ENCODE data around the gene BCAR3. TPM values are rescaled to one million over a fixed set of nuclear protein-coding genes. Genes with fewer than 3 reads are reported as not detected.

BCAR3 gene
- total and polyA plus RNA-seq, 2 experiments from 2014 or later, result 22.6 to 23.7 TPM

DNA sequence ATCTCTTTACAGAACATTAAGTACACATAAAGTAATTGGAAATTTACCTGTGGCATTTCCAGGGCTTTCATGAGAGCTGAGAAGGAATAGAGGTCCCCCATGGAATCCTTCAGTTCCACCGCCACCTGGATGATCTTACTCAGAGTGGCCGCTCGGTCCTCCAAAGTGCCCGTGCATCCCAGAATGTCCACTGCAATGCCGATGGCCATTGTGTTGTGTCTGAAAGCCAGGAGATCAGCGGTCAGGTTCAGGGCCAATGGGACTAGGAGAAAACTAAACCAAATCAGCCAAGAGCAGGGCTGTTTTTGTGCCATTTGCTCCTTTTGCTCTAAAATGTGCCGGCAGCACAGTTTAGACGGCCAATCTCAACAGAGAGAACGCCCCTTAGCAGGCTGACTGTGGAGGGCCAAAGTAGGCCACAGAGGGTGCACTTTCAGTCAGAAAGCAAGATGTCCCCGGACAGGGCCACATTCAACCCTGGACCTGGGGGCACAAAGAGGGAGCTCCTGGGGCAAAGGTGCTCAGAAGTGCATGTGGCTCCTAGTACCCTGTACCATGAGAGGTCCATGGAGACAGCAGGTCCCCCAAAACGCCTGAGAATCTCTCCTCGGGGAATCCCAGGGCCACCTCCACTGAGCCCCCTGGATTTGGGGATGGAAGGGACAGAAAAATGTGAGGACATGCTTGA, 109.9 kb downstream of the BCAR3 start:
- TF ChIP-seq EZH2phosphoT487 (IDR thresholded peaks at IDR 0.05; ENCODE audit: low read depth, severe bottlenecking, unreplicated experiment) (no peak), EZH2 (IDR thresholded peaks at IDR 0.05; ENCODE audit: borderline replicate concordance) (no peak)
- TF ChIP-seq, protein P1, sequence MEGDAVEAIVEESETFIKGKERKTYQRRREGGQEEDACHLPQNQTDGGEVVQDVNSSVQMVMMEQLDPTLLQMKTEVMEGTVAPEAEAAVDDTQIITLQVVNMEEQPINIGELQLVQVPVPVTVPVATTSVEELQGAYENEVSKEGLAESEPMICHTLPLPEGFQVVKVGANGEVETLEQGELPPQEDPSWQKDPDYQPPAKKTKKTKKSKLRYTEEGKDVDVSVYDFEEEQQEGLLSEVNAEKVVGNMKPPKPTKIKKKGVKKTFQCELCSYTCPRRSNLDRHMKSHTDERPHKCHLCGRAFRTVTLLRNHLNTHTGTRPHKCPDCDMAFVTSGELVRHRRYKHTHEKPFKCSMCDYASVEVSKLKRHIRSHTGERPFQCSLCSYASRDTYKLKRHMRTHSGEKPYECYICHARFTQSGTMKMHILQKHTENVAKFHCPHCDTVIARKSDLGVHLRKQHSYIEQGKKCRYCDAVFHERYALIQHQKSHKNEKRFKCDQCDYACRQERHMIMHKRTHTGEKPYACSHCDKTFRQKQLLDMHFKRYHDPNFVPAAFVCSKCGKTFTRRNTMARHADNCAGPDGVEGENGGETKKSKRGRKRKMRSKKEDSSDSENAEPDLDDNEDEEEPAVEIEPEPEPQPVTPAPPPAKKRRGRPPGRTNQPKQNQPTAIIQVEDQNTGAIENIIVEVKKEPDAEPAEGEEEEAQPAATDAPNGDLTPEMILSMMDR (IDR thresholded peaks at IDR 0.05; ENCODE audit: poor library complexity), result no peak
- no peak for DNase-seq (ENCODE audit: low spot score)
- Histone ChIP-seq H3K9me2 (replicated peaks; ENCODE audit: insufficient read depth) (no peaks in the 10 kb centered on the region), H3K27me3 (no peaks in the 10 kb centered on the region), H3K4me3 (no peak overlapping the region), H3K9me3 (ENCODE audit: low read depth) (no peaks in the 10 kb centered on the region), H4K20me1 (ENCODE audit: insufficient read depth, poor library complexity, severe bottlenecking) (no peaks in the 10 kb centered on the region), H3K4me1 (ENCODE audit: insufficient read depth) (peaks cover 23% of the 10 kb centered on the region), H2AFZ (no peak overlapping the region), H3K4me2 (no peak overlapping the region), H3K27ac (no peak overlapping the region), H3K36me3 (replicated peaks; ENCODE audit: insufficient read depth, low read depth) (no peaks in the 10 kb centered on the region), H3K79me2 (no peaks in the 10 kb centered on the region)
- WGBS (ENCODE audit: low lambda C conversion rate, missing lambda C conversion rate), result 97% methylated on average over 12 of the region's 12 CpGs

DNA sequence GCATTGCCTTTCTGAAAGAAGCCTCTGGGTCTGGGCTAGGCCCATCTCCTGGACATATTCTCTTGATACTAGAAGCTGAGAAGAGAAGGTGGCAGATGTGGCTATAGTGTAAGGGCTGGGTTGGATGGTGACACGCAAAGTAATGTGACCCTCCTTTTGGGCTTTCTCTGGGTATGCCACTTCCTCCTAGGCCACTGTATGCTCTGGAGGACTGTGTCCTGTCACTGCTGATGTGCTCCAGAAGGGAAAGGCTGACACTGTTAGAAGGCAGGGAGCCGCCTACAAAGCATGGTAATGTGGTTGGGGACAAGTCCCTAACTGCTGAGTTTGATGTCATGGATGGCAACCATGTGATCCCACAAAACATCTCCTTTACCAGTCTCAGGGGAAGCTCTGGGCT, 112.1 kb downstream of the BCAR3 start:
- WGBS (ENCODE audit: low lambda C conversion rate, missing lambda C conversion rate), result 97% methylated on average over 2 of the region's 2 CpGs
- Histone ChIP-seq H3K36me3 (replicated peaks; ENCODE audit: insufficient read depth, low read depth) (no peaks in the 10 kb centered on the region), H3K79me2 (no peaks in the 10 kb centered on the region)

DNA sequence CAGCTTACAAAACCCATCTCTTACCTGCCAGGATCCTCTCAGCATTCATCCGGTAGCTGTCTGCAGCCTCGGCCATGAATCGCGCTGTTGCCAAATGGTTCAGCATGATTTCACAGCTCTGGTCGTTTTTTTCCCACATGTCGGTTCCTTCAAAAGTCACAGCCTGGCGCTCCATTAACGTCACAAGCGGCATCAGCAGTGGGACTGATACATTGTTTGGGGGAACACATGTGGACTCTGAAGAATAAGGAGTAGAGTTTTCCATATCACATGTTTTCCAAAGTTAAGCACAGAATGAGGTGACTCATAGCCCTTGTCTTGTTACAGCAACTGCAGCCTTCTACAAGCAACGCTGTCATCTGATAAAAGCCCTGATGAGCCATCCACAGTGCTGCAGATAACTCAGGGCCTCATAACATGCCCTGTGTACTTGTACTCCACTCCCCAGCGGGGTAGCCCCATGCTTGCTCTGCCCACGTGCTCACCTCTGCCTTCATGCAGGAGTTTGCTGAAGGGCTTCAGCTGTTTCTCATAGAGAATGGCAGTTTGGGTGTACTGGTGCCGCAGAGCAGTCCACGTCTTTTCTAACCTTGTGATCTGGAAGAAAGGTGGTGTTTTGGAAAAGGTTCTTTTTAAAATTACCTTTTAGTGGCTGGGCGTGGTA, 114.2 kb downstream of the BCAR3 start:
- Histone ChIP-seq H3K4me1 (ENCODE audit: insufficient read depth) (peaks cover 21% of the 10 kb centered on the region), H3K4me2 (no peak overlapping the region), H3K27me3 (no peaks in the 10 kb centered on the region), H4K20me1 (ENCODE audit: insufficient read depth, poor library complexity, severe bottlenecking) (no peaks in the 10 kb centered on the region), H3K9me2 (replicated peaks; ENCODE audit: insufficient read depth) (no peaks in the 10 kb centered on the region), H3K4me3 (no peak overlapping the region), H2AFZ (no peak overlapping the region), H3K9me3 (ENCODE audit: low read depth) (no peaks in the 10 kb centered on the region), H3K36me3 (replicated peaks; ENCODE audit: insufficient read depth, low read depth) (no peaks in the 10 kb centered on the region), H3K27ac (peak overlapping the region; percentile 86), H3K79me2 (no peaks in the 10 kb centered on the region)
- 70% methylated on average over 15 of the region's 15 CpGs for WGBS (ENCODE audit: low lambda C conversion rate, missing lambda C conversion rate)
- DNase-seq (ENCODE audit: low spot score), result peak; percentile 90
- TF ChIP-seq, protein P1 (IDR thresholded peaks at IDR 0.05; ENCODE audit: poor library complexity), result no peak
- TF ChIP-seq EZH2 (IDR thresholded peaks at IDR 0.05; ENCODE audit: borderline replicate concordance), result no peak

More for the DNA sequence above, 112.1 kb downstream of the BCAR3 start:
- TF ChIP-seq EZH2 (IDR thresholded peaks at IDR 0.05; ENCODE audit: borderline replicate concordance) (no peak), EZH2phosphoT487 (IDR thresholded peaks at IDR 0.05; ENCODE audit: low read depth, severe bottlenecking, unreplicated experiment) (no peak)
- TF ChIP-seq, protein P1 (IDR thresholded peaks at IDR 0.05; ENCODE audit: poor library complexity), result no peak
- no peak overlapping the region for H3K4me3 ChIP-seq
- H3K4me2 ChIP-seq, result no peak overlapping the region
- H3K27me3 ChIP-seq, result no peaks in the 10 kb centered on the region
- no peak overlapping the region for H2AFZ ChIP-seq
- no peaks in the 10 kb centered on the region for H3K9me2 ChIP-seq (replicated peaks; ENCODE audit: insufficient read depth)
- no peak overlapping the region for H3K27ac ChIP-seq
- DNase-seq (ENCODE audit: low spot score), result no peak
- H4K20me1 ChIP-seq (ENCODE audit: insufficient read depth, poor library complexity, severe bottlenecking), result no peaks in the 10 kb centered on the region
- peaks cover 21% of the 10 kb centered on the region for H3K4me1 ChIP-seq (ENCODE audit: insufficient read depth)
- H3K9me3 ChIP-seq (ENCODE audit: low read depth), result no peaks in the 10 kb centered on the region
